Activated CD8-positive, alpha-beta T cell treated with anti-CD3 and anti-CD28 coated beads for 36 hours (primary cell): ENCODE results near the gene TATDN2. TPM values are rescaled to one million over a fixed set of nuclear protein-coding genes. Genes with fewer than 3 reads are reported as not detected.
A peak's percentile ranks its signal among the peaks of the same experiment; 100 is the strongest.
"Not testable (repeated sequence)": the region's sequence is repeated elsewhere in the genome, so short reads cannot be mapped to it uniquely, and the experiment has no call there.

ENCODE experiments used
- ATAC-seq: fragments of 200-7000 bp; cut with Tn5 transposase; one replicate; pipeline ENCODE4 v1.10.0; 2021; ENCODE audit warnings: mild to moderate bottlenecking, moderate library complexity
- CTCF ChIA-PET: fragments of 350-600 bp; sonication (Branson Sonifier 250); formaldehyde crosslinking; loops from one replicate; lab custom pipeline; 2021; ENCODE audit warnings: antibody characterized with exemption; lab: Charles Lee
- POLR2A ChIA-PET: fragments of 350-600 bp; sonication (Branson Sonifier 250); formaldehyde crosslinking; loops from one replicate; lab custom pipeline; 2021; ENCODE audit warnings: antibody characterized with exemption; lab: Charles Lee
- DNase-seq: peaks from one replicate; pipeline ENCODE4 v3.0.0-alpha.2; 2020
- H3K27ac Mint-ChIP-seq: one replicate; pipeline ENCODE4 v1.8.0; 2021; ENCODE audit warnings: mild to moderate bottlenecking, mixed read lengths
- H3K27me3 Mint-ChIP-seq: one replicate; pipeline ENCODE4 v1.8.0; 2021; ENCODE audit warnings: mixed read lengths
- H3K36me3 Mint-ChIP-seq: one replicate; pipeline ENCODE4 v1.8.0; 2021; ENCODE audit warnings: low read depth, mixed read lengths
- H3K4me1 Mint-ChIP-seq: one replicate; pipeline ENCODE4 v1.8.0; 2021; ENCODE audit warnings: low read depth, mixed read lengths
- H3K4me3 Mint-ChIP-seq: one replicate; pipeline ENCODE4 v1.8.0; 2021; ENCODE audit warnings: mild to moderate bottlenecking, moderate library complexity, mixed read lengths
- H3K9me3 Mint-ChIP-seq: one replicate; pipeline ENCODE4 v1.8.0; 2021; ENCODE audit warnings: mixed read lengths
- CTCF ChIP-seq: fragments of 200-600 bp; IDR thresholded peaks from one replicate; pipeline ENCODE4 v1.8.0; 2022; ENCODE audit warnings: antibody characterized with exemption, mild to moderate bottlenecking
- intact Hi-C: fragments of 100-400 bp; cut with micrococcal nuclease; formaldehyde crosslinking; loops from one replicate; pipeline ENCODE4 v1.10.0; 2022
- total RNA-seq, 2 experiments: library from RNA; stranded (reverse); gene quantifications; one replicate each; pipeline ENCODE4 v1.2.3, GENCODE V29; 2021

Gene TATDN2
- total RNA-seq, 2 experiments from 2014 or later: 37.1 to 38.5 TPM

DNA sequence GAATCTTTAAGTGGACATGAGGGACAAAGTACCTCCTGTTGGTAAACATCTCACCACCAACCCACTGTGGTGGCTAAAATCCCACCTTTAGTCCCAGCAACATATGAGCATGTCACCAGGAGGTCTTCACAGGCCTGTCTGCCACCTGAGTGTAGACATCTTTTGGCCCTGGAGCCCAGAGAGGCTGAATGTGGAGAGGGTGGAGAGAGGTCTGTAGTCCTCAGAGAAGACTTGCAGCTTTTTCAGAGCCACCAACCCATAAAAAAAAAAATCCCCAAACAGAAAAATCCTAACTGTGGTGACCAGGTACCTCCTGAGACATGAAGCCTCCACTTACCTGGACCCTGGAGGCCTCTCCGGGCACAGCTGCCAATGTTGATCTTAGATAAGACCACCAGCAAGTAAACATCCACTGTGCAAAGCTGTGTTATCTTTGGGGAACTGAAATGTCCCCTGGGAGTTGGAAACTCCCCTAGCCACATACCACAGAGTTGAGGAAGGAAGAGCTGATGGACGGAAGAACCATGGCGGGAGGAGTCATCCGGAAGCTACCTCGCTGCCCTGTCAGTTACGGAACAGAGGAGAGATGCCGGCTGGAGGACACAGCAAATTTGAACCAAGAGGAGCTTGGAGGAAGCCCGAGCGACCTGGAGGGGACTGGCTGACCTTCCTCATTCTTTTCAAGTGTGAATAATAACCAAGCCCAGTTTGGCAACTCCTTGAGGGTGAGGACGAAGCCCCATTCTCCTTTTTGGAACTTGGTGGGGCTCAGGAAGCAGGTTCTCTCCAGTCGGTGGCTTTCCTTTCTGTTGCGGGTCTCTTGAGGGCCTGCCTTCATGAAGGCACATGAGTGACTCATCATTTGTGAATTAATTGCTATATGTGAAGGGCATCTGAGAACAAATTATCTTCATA, 44.5 kb downstream of the TATDN2 start, which contains the start of gene GHRL:
Gene GHRL, minus strand, starts transcription at position 443 of the 915 bp plus-strand sequence. CDS start 2,767 bp downstream, outside the sequence.
- no peaks in the 10 kb centered on the region for H3K9me3 Mint-ChIP-seq
- intact Hi-C loops: no loop called here
- peak; percentile 24 for ATAC-seq
- TF ChIP-seq CTCF: no peak
- CTCF ChIA-PET: interaction anchor here (0.7 to 1.3 kb wide), 3 partner anchors 15 to 29 kb away, joined by 3 to 6 read pairs (median 6); no protein-coding TSS in a partner anchor
- peak within 1 kb of the TSS; percentile 36 for H3K27ac Mint-ChIP-seq
- peaks cover 9% of the 10 kb centered on the region for H3K4me1 Mint-ChIP-seq
- H3K36me3 Mint-ChIP-seq: peaks cover 22% of the 10 kb centered on the region
- POLR2A ChIA-PET: interaction anchor here (0.7 to 2.5 kb wide), 6 partner anchors 9 to 133 kb away, joined by 3 to 10 read pairs (median 4); partner anchors contain the start of gene SEC13
- H3K27me3 Mint-ChIP-seq: no peaks in the 10 kb centered on the region
- no peak within 1 kb of the TSS for H3K4me3 Mint-ChIP-seq
- DNase-seq: no peak

DNA sequence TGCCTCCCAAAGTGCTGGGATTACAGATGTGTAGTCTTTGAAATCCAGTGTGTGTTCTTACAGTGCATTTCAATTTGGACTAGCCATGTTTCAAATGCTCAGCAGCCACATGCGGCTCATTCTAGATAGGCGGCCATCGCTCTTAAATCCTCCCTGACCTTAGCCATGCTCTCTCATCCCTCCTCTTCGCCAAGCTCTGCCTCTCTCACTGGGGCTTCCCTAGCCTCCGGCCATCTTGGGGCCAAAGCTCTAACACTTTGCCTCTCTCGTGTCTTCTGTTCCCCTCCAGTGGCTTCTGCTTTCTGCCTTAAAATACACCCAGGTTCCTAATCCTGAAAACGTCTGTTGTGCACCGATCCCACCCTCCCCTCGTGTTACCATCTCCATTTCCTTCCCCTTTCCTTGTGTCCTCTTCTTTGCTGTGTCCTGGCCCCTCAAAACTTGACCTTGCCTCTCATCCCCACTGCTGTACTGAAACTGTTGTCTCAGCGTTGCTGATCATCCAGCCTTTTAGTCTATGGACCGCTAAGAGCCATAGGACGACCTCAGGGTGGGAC, 45.8 kb downstream of the TATDN2 start:
- DNase-seq (no peak), ATAC-seq (no peak)
- intact Hi-C loops: no loop called here
- no peak overlapping the region for H3K27ac Mint-ChIP-seq
- H3K27me3 Mint-ChIP-seq: no peaks in the 10 kb centered on the region
- no peak overlapping the region for H3K4me3 Mint-ChIP-seq
- no peaks in the 10 kb centered on the region for H3K9me3 Mint-ChIP-seq
- ChIA-PET CTCF (interaction anchor here (1.0 kb wide), 1 partner anchor 30 kb away, joined by 6 read pairs; no protein-coding TSS in a partner anchor), POLR2A (interaction anchor here (2.5 kb wide), 1 partner anchor 10 kb away, joined by 8 read pairs; no protein-coding TSS in a partner anchor)
- peaks cover 22% of the 10 kb centered on the region for H3K36me3 Mint-ChIP-seq
- H3K4me1 Mint-ChIP-seq: peaks cover 12% of the 10 kb centered on the region
- no peak for TF ChIP-seq CTCF

- intact Hi-C loops, ATAC-seq: not testable (repeated sequence)
Measured at GRCh38 chr3:10298064-10298463, 49.8 kb downstream of the TATDN2 start.

DNA sequence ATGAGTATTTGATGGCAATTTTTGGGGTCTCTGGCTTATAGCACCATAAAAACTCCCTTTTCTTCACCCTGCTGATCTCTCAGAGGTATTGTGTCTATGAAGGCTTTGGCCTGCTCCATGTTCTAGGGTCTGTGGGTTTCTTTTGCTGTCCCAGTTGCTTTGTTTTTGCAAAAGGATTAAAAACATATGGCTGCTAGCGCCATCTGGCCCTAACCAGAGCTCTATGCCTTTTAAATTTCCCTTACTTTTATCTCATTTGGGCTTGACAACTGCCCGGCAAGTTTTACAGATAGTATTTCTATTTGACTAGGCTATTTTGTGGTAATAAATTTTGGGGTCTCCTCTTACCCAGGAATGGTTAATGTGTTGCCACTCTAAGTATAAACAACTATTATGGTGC, 50.9 kb downstream of the TATDN2 start:
- Mint-ChIP-seq H3K4me1 (peaks cover 12% of the 10 kb centered on the region), H3K36me3 (peaks cover 40% of the 10 kb centered on the region), H3K27me3 (no peaks in the 10 kb centered on the region), H3K4me3 (no peak overlapping the region), H3K9me3 (no peaks in the 10 kb centered on the region), H3K27ac (peak overlapping the region; percentile 82)
- TF ChIP-seq CTCF: no peak
- no peak for DNase-seq
- ChIA-PET POLR2A (interaction anchor here (0.6 to 1.2 kb wide), 2 partner anchors 9 to 13 kb away, joined by 3 to 4 read pairs; no protein-coding TSS in a partner anchor), CTCF (no interaction called here)
- ATAC-seq: no peak
- intact Hi-C loops: no loop called here

More at GRCh38 chr3:10298064-10298463, 49.8 kb downstream of the TATDN2 start:
- POLR2A ChIA-PET, H3K9me3 Mint-ChIP-seq, H3K27me3 Mint-ChIP-seq, H3K4me3 Mint-ChIP-seq, CTCF ChIA-PET, H3K27ac Mint-ChIP-seq, DNase-seq: not testable (repeated sequence)
- peaks cover 35% of the 10 kb centered on the region for H3K36me3 Mint-ChIP-seq
- H3K4me1 Mint-ChIP-seq: peaks cover 12% of the 10 kb centered on the region

- CTCF ChIA-PET: no interaction called here
- H3K4me1 Mint-ChIP-seq: peaks cover 12% of the 10 kb centered on the region
- DNase-seq: peak; percentile 27
- no peaks in the 10 kb centered on the region for H3K27me3 Mint-ChIP-seq
- POLR2A ChIA-PET: interaction anchor here (1.2 kb wide), 1 partner anchor 12 kb away, joined by 4 read pairs; no protein-coding TSS in a partner anchor
- intact Hi-C loops: no loop called here
- H3K9me3 Mint-ChIP-seq: no peaks in the 10 kb centered on the region
- ATAC-seq: peak; percentile 87
- H3K4me3 Mint-ChIP-seq: no peak overlapping the region
- peak overlapping the region; percentile 82 for H3K27ac Mint-ChIP-seq
- peaks cover 40% of the 10 kb centered on the region for H3K36me3 Mint-ChIP-seq
- no peak for TF ChIP-seq CTCF
Measured at GRCh38 chr3:10299679-10300078, 51.4 kb downstream of the TATDN2 start.
